Epithelial cell of proximal tubule (primary cell): ENCODE measurements around the gene NBAS. TPM values are rescaled to one million over a fixed set of nuclear protein-coding genes. Genes with fewer than 3 reads are reported as not detected.
A peak's percentile ranks its signal among the peaks of the same experiment; 100 is the strongest.

Experiments used
- DNase-seq: peaks from one replicate; pipeline ENCODE4 v3.0.0-alpha.2; 2011; ENCODE audit warnings: low read depth
- H3K4me3 ChIP-seq: 2 replicates; pipeline ENCODE4 v1.5.1; 2011; ENCODE audit warnings: low read depth, mild to moderate bottlenecking, low read length
- total RNA-seq: library from RNA; depleted of rRNA; stranded (reverse); fragments of >200 nt; gene quantifications from 2 replicates; pipeline ENCODE4 v1.2.3, GENCODE V29; 2015
- TF ChIP-seq, protein P1 (sequence below): conservative IDR thresholded peaks from 2 replicates; pipeline ENCODE4 v1.5.1; 2012; ENCODE audit warnings: low read depth, mild to moderate bottlenecking, low read length

The NBAS gene
- total RNA-seq, 1 donor from 2014 or later: 48.4 TPM

DNA sequence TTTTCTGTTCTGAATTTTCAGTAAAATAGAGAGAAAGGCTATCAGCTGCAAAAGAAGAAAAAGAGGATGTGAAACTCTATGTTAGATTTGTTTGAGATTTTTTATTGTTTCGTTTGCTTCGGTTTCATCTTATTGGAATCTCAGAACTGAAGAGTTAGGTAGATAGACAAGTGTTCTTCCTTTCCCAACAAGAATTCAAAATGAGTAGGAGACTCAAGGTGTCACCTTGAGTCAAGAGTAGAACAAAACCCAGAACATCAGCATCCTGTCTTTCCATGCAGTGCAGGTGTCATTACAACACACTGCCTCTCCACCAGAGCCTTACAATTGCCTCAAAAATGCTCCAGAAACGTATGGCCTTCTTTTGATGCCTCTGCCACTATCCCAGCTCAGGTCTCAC lies 21.1 kb downstream of the NBAS start:
- TF ChIP-seq, protein P1, sequence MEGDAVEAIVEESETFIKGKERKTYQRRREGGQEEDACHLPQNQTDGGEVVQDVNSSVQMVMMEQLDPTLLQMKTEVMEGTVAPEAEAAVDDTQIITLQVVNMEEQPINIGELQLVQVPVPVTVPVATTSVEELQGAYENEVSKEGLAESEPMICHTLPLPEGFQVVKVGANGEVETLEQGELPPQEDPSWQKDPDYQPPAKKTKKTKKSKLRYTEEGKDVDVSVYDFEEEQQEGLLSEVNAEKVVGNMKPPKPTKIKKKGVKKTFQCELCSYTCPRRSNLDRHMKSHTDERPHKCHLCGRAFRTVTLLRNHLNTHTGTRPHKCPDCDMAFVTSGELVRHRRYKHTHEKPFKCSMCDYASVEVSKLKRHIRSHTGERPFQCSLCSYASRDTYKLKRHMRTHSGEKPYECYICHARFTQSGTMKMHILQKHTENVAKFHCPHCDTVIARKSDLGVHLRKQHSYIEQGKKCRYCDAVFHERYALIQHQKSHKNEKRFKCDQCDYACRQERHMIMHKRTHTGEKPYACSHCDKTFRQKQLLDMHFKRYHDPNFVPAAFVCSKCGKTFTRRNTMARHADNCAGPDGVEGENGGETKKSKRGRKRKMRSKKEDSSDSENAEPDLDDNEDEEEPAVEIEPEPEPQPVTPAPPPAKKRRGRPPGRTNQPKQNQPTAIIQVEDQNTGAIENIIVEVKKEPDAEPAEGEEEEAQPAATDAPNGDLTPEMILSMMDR: no peak
- no peak for DNase-seq
- no peak overlapping the region for H3K4me3 ChIP-seq

DNA sequence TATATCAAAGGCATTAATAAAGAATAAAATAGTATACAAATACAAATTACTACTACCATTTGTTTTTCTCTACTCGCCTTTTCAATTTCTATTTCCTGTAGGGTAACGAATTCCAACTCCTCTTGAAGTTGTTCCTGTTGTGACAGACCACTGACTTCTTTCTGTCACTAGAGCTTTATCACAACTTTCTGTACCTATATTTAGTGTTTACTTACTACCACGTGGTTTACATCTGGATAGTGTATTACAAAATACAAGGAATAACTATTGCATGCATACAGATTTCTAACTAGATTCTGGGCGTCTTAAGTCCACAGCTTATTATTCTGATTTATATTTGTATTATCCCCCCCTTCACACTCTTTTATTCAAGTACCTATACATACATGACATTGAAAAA lies 22.3 kb downstream of the NBAS start:
- DNase-seq: no peak
- H3K4me3 ChIP-seq: no peak overlapping the region
- TF ChIP-seq, protein P1: no peak

DNA sequence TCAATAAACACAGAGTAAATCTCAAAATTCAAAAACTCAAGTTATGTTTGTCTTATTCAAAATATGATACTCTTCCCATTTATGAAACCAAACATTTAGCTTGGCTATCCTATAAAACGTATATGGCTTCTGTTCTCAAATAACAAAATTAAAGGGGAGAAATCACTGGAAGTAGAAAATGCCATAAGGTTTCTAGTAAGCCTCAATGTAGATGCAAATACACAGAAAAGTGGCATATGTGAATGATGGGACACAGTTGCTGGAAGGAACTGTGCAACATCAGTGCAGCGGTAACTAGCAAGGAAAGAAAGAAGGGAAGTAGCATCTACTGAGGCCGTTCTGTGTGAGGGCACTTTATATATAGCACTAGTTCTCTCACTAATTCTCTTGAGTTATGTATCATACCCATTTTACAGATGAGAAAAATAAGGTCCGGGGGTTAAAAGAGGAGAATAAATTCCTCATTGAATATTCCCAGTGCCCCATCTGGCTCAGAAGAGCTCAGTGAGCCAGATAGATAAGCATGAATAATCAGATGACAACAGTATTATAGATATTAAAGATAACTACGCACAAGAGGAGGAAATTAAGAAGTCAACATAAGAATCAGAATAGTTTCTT lies 27.2 kb downstream of the NBAS start:
- no peak for DNase-seq
- TF ChIP-seq, protein P1: no peak
- H3K4me3 ChIP-seq: no peak overlapping the region

DNA sequence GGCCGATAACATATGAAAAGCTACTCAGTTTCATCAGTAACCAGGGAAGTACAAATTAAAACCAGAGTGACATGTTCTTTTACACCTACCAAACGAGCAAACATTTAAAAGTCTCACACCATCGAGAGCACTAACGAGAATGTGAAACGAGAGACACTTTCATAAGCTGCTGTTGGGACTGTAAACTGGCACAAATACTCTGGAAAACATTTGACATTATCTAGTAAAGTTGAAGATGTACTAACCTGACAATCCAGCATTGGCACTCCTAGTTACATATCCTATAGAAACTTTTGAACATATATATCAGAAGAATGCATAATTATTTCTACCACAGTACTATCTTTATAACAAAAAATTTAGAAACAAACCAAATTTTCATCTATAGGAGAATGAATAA lies 28.1 kb downstream of the NBAS start:
- TF ChIP-seq, protein P1: no peak
- H3K4me3 ChIP-seq: no peak overlapping the region
- no peak for DNase-seq

DNA sequence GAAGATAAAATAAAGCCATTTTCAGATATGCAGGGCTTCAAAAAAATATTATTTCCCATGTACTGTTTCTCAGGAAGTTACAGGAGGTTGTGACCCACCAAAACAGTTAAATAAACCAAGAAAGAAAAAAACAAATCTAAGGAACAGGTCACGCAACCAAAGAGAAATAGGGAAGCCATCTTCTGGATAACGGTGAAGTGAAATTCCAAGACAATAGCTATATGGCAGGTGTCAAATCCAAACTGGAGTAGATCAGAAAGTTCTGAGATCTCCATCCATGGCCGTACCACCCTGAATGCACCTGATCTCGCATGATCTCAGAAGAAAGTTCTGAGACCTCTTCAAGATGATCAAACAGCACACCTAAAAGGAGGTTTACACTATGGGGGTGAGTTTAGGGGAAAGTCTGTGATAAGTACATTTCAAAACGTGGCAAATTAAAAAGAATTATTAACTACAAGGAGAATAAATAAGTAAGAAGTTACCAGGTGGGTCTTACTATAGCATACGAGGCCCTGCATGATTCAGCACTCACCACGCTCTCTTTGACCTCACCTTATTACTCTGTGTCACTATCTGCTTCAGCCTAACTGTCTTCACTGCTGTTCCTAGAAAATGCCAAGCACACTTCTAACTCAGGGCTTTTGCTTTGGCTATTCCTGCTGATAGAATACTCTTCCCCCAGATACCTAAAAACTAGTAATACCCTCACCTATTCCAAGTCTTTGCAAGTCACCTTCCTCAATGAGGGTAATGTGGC lies 29.9 kb downstream of the NBAS start:
- TF ChIP-seq, protein P1: no peak
- no peak overlapping the region for H3K4me3 ChIP-seq
- no peak for DNase-seq

DNA sequence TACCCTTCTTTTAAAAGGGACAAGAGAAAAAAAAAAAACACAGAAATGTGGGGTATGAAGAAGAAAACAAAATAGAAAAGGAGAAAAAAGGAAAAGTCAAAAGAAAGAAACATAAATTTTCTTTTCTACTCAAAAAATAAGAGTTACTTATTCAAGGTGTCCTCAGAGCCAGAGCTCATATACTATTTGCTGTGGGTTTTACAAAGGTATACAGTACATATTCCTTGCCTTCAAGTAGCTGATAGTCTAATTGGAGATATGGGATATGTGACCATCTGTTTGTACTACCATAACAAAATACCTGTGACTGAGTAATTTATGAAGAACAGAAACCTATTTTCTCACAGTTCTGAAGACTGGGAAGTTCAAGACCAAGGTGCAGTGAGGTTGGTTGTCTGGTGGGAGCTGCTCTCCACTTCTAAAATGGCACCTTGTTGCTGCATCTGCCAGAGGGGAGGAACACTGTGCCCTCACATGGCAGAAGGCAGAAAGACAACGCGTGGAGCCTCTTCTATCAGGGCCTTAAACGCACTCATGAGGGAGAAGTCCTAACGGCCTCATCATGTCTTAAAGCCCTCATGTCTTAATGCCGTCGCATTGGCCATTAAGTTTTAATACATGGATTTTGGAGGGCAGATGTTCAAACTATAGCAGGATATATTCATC lies 33.9 kb downstream of the NBAS start:
- no peak for DNase-seq
- no peak overlapping the region for H3K4me3 ChIP-seq
- TF ChIP-seq, protein P1: peak; percentile 10
